Stimulated activated effector memory CD8-positive, alpha-beta T cell treated with anti-CD3 and anti-CD28 coated beads, Interleukin-12 subunit alpha, Interleukin-12 subunit beta, amount 100 ng/mL, for 72 hours (primary cell): ENCODE measurements around the gene ANK3.

Source experiments
- ATAC-seq: fragments of 150-1000 bp; cut with Tn5 transposase; 2 replicates; pipeline ENCODE4 v1.10.0; 2021
- DNase-seq, 2 donors: peaks; one replicate each; pipeline ENCODE4 v3.0.0; 2021 to 2022; ENCODE audit warnings: low spot score in 2 of 2
- H3K27ac Mint-ChIP-seq: one replicate; pipeline ENCODE4 v1.8.0; 2022; ENCODE audit warnings: mild to moderate bottlenecking, mixed read lengths
- H3K36me3 Mint-ChIP-seq: one replicate; pipeline ENCODE4 v1.8.0; 2022; ENCODE audit warnings: mild to moderate bottlenecking, mixed read lengths
- H3K4me1 Mint-ChIP-seq: one replicate; pipeline ENCODE4 v1.8.0; 2022; ENCODE audit warnings: mixed read lengths
- H3K4me3 Mint-ChIP-seq: one replicate; pipeline ENCODE4 v1.8.0; 2022; ENCODE audit warnings: mild to moderate bottlenecking, mixed read lengths
- H3K9me3 Mint-ChIP-seq: one replicate; pipeline ENCODE4 v1.8.0; 2022; ENCODE audit warnings: mixed read lengths

The ANK3 gene

DNA sequence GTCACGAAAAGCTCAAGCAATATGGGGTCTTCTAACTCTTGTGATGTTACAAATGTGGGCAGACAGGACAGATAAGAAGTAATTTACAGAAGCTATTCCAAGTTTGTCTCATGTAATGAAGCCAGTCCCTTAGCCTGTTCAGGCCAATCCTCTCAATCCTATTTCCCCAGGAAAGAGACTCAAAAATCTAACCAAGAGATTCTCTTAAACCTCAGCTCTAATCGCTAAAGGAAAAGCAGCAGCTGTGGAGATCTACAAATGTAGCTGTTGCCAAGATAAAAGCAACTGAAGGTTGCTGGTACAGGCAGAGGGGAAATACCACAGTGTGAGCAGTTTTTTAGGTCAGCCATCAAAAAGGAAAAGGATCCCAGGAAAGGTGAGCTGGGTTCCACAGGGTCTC is 39.3 kb downstream of the ANK3 start:
- Mint-ChIP-seq H3K4me3 (no peak overlapping the region), H3K9me3 (no peaks in the 10 kb centered on the region)
- ATAC-seq = no peak

DNA sequence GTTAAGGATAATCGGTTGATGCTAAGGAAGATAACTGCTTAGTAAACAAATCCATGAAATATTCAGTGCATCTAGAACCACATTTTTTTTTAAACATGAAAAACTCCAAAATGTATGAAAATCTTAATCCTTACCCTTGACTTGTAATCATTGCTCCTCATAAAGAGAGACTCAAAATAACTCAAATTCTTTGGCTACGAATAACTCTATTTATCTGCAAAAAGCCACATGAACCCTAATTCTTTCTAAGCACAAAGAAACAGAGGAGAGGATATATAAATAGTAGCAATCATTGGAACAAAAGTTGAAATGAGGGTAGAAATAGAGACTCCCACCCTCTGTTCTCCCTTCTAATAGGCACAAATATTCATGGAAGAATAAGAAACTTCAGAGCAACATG is 40.2 kb downstream of the ANK3 start:
- Mint-ChIP-seq H3K36me3 (no peaks in the 10 kb centered on the region), H3K4me1 (no peaks in the 10 kb centered on the region), H3K9me3 (no peaks in the 10 kb centered on the region)

More for the DNA sequence above, 39.3 kb downstream of the ANK3 start:
- Mint-ChIP-seq H3K4me1 (no peaks in the 10 kb centered on the region), H3K27ac (no peak overlapping the region), H3K36me3 (no peaks in the 10 kb centered on the region)
- DNase-seq = no peak

DNA sequence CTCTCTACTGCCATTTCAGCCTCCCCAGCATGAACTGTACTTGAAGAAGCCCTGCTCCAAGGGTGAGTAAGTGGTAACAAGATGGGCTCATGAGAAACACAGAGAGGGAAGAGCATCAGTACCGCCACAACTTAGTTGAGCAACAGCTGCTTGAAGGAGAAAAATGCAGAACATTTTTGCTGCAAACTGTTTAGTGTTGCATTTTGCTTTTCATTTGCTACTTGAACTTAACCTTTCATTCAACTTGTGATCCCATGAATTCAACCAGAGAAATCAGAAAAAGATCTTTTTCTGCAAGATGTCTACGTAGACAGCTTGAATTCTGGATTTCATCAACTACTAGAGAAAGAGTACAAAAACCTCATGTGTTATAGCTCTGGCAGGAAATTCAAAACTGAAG is 40.7 kb downstream of the ANK3 start:
- no peaks in the 10 kb centered on the region for H3K4me1 Mint-ChIP-seq
- no peak for ATAC-seq
- H3K36me3 Mint-ChIP-seq = no peaks in the 10 kb centered on the region
- no peak for DNase-seq
- no peaks in the 10 kb centered on the region for H3K9me3 Mint-ChIP-seq
- no peak overlapping the region for H3K4me3 Mint-ChIP-seq
- no peak overlapping the region for H3K27ac Mint-ChIP-seq

More for the DNA sequence above, 40.2 kb downstream of the ANK3 start:
- ATAC-seq = no peak
- no peak for DNase-seq
- H3K4me3 Mint-ChIP-seq = no peak overlapping the region
- H3K27ac Mint-ChIP-seq = no peak overlapping the region

DNA sequence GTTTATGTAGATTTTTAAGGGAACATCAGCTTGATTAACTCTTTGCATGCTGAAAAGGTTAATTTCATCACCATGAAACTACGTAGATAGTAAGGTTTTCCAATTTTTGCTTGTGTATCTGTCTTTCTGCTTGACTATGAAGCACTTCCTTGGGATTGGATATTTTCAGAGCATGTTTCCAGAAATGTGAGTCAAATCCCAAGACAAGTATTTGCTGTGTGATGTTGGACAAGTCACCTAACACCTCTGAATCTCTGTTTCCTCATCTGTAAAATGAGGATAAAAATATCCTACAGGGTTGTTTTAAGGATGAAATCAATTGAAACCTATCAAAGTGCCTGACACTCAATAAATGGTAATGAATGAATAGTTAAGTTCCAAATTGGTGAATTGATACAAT is 42.4 kb downstream of the ANK3 start:
- no peak overlapping the region for H3K27ac Mint-ChIP-seq
- no peaks in the 10 kb centered on the region for H3K4me1 Mint-ChIP-seq
- H3K36me3 Mint-ChIP-seq = no peaks in the 10 kb centered on the region
- H3K4me3 Mint-ChIP-seq = no peak overlapping the region
- DNase-seq = no peak
- no peak for ATAC-seq
- no peaks in the 10 kb centered on the region for H3K9me3 Mint-ChIP-seq

DNA sequence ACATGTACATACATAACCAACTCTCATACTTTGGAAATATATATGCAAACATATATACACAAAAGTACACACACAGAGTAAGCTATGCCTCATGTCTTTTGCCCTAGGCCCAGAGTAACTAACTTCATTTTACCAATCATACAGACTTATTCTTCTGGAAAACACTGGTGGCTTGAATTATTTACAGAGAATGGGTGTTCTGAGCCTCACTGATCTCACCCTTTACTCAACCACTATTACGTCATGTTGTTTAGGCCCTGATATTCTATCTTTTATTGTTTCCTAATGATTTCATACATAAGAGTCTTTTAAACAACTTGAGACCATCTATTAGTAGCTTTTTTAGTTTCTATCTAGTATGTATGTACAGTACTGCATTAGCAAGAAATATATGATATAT is 43.0 kb downstream of the ANK3 start:
- H3K4me1 Mint-ChIP-seq = no peaks in the 10 kb centered on the region
- DNase-seq (no peak), ATAC-seq (no peak)
- H3K36me3 Mint-ChIP-seq = no peaks in the 10 kb centered on the region
- no peak overlapping the region for H3K4me3 Mint-ChIP-seq
- H3K9me3 Mint-ChIP-seq = no peaks in the 10 kb centered on the region
- H3K27ac Mint-ChIP-seq = no peak overlapping the region

DNA sequence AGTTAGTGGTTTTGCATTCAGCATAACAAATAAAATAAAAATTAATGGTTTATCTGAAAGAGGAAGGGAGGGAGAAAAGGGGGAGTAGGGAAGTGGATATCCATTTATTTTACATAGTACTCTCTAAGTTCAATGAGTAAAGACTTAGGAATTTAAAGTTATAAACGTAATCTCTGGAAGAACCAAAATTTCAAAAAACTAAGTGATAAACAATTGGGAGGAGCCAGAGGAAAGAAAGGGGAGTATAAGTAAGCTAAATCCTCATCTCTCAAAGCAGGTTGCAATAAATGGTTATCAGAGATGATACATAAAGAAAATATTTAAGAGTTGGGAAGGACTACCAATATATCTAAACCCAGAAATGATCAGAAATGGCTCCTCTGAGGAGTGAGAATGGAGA is 46.4 kb downstream of the ANK3 start:
- Mint-ChIP-seq H3K4me3 (no peak overlapping the region), H3K36me3 (peaks cover 6% of the 10 kb centered on the region), H3K4me1 (peaks cover 6% of the 10 kb centered on the region), H3K9me3 (no peaks in the 10 kb centered on the region), H3K27ac (no peak overlapping the region)
- DNase-seq (no peak), ATAC-seq (no peak)

DNA sequence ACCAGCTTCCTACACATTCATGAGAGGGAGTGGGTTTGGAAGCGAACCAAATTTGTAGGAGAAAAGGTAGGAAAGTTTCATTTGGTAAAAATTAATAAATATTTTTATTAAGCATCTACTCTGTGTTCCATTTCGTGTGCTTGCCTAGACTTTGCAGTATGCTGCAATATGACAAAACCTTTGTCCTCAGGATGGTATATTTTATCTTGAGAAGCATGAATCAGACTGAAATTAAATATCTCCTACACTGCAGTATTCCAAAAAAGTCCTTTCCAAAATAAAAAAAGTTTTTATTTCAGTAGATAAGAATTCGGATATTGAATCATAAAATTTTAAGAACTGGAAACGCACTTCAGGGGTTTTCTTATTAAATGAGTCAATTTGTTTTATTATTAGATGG is 47.7 kb downstream of the ANK3 start:
- H3K9me3 Mint-ChIP-seq = no peaks in the 10 kb centered on the region

DNA sequence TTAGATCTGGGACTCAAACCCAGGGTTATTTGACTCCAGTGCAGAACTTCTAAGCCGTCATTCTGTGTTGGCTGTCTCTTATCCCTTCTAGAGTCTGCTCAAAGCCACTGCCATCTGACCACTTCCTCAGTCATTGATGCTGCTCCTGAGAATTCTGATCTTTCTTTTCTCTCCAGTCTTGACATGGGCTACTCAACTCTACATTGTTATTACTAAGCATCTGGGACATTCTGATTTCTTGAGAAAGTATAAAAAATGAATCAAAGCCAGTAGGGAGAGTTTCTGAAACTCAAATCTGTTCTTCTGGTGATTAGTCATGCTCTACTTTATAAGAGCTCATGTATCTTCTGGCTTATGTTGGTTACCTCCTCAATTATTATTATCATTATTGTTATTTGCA is 48.7 kb downstream of the ANK3 start:
- Mint-ChIP-seq H3K27ac (no peak overlapping the region), H3K9me3 (no peaks in the 10 kb centered on the region), H3K4me3 (no peak overlapping the region), H3K4me1 (peaks cover 6% of the 10 kb centered on the region), H3K36me3 (peaks cover 6% of the 10 kb centered on the region)
- peak; percentile 72 for ATAC-seq
- DNase-seq = no peak

More for the DNA sequence above, 47.7 kb downstream of the ANK3 start:
- peaks cover 6% of the 10 kb centered on the region for H3K4me1 Mint-ChIP-seq
- DNase-seq (no peak), ATAC-seq (no peak)
- no peak overlapping the region for H3K27ac Mint-ChIP-seq
- H3K4me3 Mint-ChIP-seq = no peak overlapping the region
- H3K36me3 Mint-ChIP-seq = peaks cover 6% of the 10 kb centered on the region

DNA sequence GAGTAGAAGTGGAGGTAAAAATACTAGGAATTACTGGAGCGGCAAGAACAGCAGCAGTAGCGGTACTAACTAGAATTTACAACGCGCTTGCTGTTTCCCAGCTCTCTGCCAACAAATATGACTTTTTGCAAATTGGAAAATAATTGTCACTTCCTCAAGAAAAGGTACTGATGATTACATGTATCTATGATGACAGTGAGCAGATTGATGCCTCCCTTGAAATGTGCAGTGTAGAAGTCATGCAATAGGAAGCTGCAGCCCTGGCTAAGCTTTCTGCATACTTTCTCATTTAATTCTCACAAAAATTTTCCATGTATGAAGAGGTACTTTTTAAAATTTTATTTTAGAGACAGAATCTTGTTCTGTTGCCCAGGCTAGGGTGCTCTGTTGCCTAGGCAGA is 49.9 kb downstream of the ANK3 start:
- no peak overlapping the region for H3K27ac Mint-ChIP-seq
- H3K4me3 Mint-ChIP-seq = no peak overlapping the region
- H3K36me3 Mint-ChIP-seq = peaks cover 6% of the 10 kb centered on the region
- peaks cover 6% of the 10 kb centered on the region for H3K4me1 Mint-ChIP-seq
- ATAC-seq = no peak
- no peaks in the 10 kb centered on the region for H3K9me3 Mint-ChIP-seq
- no peak for DNase-seq

DNA sequence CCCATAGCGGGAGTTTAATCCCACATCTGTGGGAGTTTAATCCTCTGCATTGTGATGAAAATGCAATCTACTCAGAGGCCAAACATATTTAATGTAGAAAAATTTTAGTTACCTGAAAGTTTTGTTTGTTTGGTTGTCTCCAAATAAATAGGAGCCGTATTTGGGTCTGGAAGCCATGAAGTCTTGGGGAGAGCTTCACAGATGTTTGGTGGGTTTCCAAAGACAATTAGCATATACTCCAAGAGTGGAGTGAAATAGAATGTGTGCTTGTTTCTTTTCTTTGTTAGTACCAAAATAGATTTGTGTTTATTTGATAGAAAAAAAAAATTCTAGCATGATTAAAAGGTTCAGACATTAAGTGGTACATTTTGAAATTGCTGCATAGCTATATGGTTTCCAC is 50.9 kb downstream of the ANK3 start:
- H3K36me3 Mint-ChIP-seq = peaks cover 6% of the 10 kb centered on the region
- no peaks in the 10 kb centered on the region for H3K9me3 Mint-ChIP-seq
- no peak overlapping the region for H3K27ac Mint-ChIP-seq
- peaks cover 6% of the 10 kb centered on the region for H3K4me1 Mint-ChIP-seq
- no peak for ATAC-seq
- DNase-seq = no peak
- H3K4me3 Mint-ChIP-seq = no peak overlapping the region

DNA sequence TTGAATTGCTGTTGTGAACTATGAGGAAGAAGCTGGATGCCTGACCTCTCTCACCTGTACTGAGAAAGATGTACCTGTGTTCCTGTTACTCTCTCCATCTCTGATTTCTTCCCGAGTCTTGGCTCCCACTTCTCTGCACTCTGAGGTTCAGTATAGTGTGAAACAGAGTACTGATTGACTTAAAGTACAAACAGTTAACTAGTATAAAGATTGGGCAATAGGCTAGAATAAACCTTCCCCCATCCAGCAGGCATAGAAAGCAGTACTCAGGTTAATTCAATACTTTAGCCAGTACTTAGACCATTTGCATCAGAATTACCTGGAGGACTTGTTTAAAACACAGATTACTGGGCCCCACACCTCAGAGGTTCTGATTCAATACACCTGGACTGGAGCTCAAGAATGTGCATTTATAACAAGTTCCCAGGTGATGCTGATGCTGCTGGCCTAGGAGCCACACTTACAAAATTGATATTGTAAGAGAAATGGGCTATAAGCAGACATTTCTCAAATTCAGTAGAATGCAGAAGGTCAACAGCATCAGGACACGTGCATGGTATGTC is 51.6 kb downstream of the ANK3 start:
- H3K4me3 Mint-ChIP-seq = no peak overlapping the region

DNA sequence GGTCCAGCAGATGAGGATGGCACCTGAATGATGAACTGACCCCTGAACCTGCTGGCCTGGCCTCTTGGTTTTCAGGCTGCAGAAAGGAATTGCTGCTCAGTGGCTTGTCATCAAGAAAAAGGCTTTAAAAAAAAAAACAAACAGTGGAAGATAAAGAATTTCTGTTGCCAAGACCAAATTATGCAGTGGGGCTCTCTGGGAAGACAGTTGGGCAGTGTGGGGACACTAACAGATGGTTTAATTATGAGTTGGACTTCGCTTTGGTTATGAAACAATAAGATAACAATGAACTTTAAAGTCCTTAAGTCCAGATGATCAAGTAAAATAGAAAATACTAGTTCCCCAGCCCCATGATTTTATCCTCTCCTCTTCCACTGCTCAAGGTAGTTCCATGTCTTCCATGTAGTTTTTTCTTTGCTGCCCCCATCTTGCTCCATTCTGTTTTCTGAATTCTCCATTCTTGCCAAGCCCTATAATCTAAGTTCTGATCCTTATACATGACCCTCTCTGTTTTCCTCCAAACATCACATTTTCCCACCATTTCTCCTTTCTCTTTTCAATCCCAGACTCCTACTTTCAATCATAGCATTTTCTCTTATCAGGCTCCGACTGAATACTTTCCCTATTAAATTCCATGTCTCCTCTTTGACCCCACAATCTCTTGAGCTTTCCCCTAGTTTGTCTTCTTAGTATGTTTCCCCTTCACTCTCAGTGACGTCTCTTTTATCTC is 52.6 kb downstream of the ANK3 start:
- Mint-ChIP-seq H3K4me1 (peaks cover 6% of the 10 kb centered on the region), H3K36me3 (peaks cover 6% of the 10 kb centered on the region), H3K27ac (no peak overlapping the region), H3K4me3 (no peak overlapping the region), H3K9me3 (no peaks in the 10 kb centered on the region)
- DNase-seq (no peak), ATAC-seq (no peak)

More for the DNA sequence above, 51.6 kb downstream of the ANK3 start:
- Mint-ChIP-seq H3K4me1 (peaks cover 6% of the 10 kb centered on the region), H3K9me3 (no peaks in the 10 kb centered on the region), H3K27ac (no peak overlapping the region), H3K36me3 (peaks cover 6% of the 10 kb centered on the region)
- DNase-seq = no peak
- ATAC-seq = no peak

DNA sequence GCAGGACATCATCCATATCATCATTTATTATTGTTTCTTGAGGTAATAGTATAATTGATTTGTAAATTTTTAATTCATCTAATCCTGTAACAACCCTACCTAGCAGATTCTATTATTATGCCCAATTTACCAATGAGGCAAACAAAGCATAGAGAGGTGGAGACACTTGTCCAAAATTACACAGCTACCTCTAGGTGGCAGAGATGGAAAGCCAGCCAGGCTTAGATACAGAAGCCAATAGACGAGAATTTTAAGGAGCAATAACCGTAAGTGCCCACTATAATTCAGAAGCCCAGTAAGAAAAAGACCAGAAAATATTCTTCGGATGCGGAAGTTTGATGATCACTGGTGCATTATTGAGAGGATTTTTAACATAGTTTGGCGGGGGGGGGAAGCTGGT is 54.0 kb downstream of the ANK3 start:
- Mint-ChIP-seq H3K4me3 (no peak overlapping the region), H3K27ac (no peak overlapping the region), H3K9me3 (no peaks in the 10 kb centered on the region), H3K4me1 (peaks cover under 1% of the 10 kb centered on the region), H3K36me3 (no peaks in the 10 kb centered on the region)
- ATAC-seq (no peak), DNase-seq (no peak)

DNA sequence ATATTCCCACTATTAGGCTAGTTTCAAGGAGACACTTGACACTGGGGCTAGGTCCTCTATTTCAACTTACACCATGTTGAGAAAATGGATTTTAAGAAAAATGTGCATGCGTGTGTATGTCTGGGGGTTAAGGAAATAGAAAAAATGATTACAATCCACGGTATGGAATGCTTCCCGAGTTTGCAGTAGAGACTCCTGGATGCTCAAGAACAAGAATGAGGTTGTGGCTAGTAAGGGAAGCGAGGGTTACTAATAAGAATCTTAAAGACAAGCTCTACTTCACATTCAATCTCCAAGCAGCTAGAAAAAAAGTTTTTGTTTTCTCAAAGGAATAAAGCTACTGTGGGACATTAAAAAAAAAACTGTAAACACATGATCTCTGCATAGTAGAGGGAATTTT is 54.7 kb downstream of the ANK3 start:
- ATAC-seq (no peak), DNase-seq (no peak)
- Mint-ChIP-seq H3K4me3 (no peak overlapping the region), H3K4me1 (no peaks in the 10 kb centered on the region), H3K9me3 (no peaks in the 10 kb centered on the region), H3K36me3 (no peaks in the 10 kb centered on the region), H3K27ac (no peak overlapping the region)

DNA sequence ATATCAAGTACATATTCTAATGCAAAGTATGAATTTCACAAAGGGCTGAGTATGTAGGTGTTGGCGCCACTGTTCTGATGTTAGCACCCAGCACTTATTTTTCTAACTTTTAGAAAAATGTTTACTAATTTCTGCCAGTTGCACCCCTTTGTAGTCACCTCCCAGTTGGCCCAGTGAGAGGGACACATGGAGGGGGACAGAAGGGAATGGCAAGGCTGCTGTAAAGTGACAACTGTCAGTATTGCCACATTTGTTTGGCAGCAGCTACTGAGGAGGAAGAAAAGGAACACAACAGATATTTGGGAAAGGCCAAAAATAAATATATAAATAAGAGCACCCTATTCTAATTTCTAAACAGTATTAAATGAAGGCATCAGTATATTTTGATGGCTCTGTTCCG is 57.3 kb downstream of the ANK3 start:
- no peaks in the 10 kb centered on the region for H3K4me1 Mint-ChIP-seq
- no peak for DNase-seq

DNA sequence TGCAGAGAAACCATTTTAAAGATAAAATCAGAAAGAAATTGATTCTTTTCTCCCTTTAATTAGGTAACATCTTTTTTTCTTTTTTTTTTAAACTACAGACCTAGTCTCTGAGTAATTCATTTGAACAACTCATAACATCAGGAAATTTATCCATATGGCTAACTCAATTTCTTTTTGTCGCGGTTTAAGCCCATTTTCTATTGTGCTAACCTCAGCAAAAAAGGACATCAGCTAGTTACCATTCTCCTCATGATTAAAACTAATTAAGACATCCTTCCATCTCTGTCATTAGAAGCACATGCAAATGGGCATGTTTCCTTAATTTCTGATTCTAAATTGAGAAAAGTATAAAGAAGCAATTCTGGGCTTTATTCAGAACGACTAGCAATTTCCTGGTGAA is 57.8 kb downstream of the ANK3 start:
- ATAC-seq = no peak
- Mint-ChIP-seq H3K9me3 (no peaks in the 10 kb centered on the region), H3K4me1 (no peaks in the 10 kb centered on the region), H3K27ac (no peak overlapping the region), H3K4me3 (no peak overlapping the region), H3K36me3 (no peaks in the 10 kb centered on the region)
- DNase-seq = no peak

More for the DNA sequence above, 57.3 kb downstream of the ANK3 start:
- Mint-ChIP-seq H3K9me3 (no peaks in the 10 kb centered on the region), H3K27ac (no peak overlapping the region), H3K4me3 (no peak overlapping the region), H3K36me3 (no peaks in the 10 kb centered on the region)
- ATAC-seq = no peak
